Measurements from ENCODE around the gene SHISA7. TPM values are rescaled to one million over a fixed set of nuclear protein-coding genes. Genes with fewer than 3 reads are reported as not detected.

SHISA7 gene
- total RNA-seq = not detected

- ATAC-seq (no peak), DNase-seq (no peak)
- no peak within 1 kb of the TSS for H3K4me3 Mint-ChIP-seq
- H3K36me3 Mint-ChIP-seq (ENCODE audit: low read depth) = peaks cover 3% of the 10 kb centered on the region
- H3K4me1 Mint-ChIP-seq (ENCODE audit: low read depth) = peaks cover 12% of the 10 kb centered on the region
- no peaks in the 10 kb centered on the region for H3K9me3 Mint-ChIP-seq (ENCODE audit: insufficient read depth)
- CTCF ChIA-PET = no interaction called here
- H3K27ac Mint-ChIP-seq = peak within 1 kb of the TSS; percentile 52
- H3K27me3 Mint-ChIP-seq (ENCODE audit: low read depth) = peaks cover 56% of the 10 kb centered on the region
- POLR2A ChIA-PET = interaction anchor here (0.9 kb wide), 1 partner anchor 36 kb away, joined by 3 read pairs; no protein-coding TSS in a partner anchor
These were observed at the start of gene SHISA7 for GRCh38 chr19:55443045-55443823. SHISA7 (minus strand) TSS chr19:55443300; CDS start chr19:55442863, 437 bp downstream.

- no peak for DNase-seq
- no peaks in the 10 kb centered on the region for H3K27me3 Mint-ChIP-seq (ENCODE audit: low read depth)
- POLR2A ChIA-PET = interaction anchor here (0.6 kb wide), 1 partner anchor 212 kb away, joined by 3 read pairs; no protein-coding TSS in a partner anchor
- no peak overlapping the region for H3K27ac Mint-ChIP-seq
- H3K9me3 Mint-ChIP-seq (ENCODE audit: insufficient read depth) = no peaks in the 10 kb centered on the region
- no peak overlapping the region for H3K4me3 Mint-ChIP-seq
- CTCF ChIA-PET = interaction anchor here (5.6 kb wide), 1 partner anchor 12 kb away, joined by 39 read pairs; no protein-coding TSS in a partner anchor
- H3K36me3 Mint-ChIP-seq (ENCODE audit: low read depth) = no peaks in the 10 kb centered on the region
- no peak for ATAC-seq
- H3K4me1 Mint-ChIP-seq (ENCODE audit: low read depth) = peaks cover 2% of the 10 kb centered on the region
These were observed 49.4 kb upstream of the SHISA7 start for GRCh38 chr19:55492362-55492944.

GRCh38 chr19:55491546-55492360 is 48.7 kb upstream of the SHISA7 start:
- Mint-ChIP-seq H3K27me3 (ENCODE audit: low read depth) (no peaks in the 10 kb centered on the region), H3K27ac (no peak overlapping the region), H3K4me1 (ENCODE audit: low read depth) (peaks cover 7% of the 10 kb centered on the region), H3K4me3 (no peak overlapping the region), H3K9me3 (ENCODE audit: insufficient read depth) (no peaks in the 10 kb centered on the region), H3K36me3 (ENCODE audit: low read depth) (no peaks in the 10 kb centered on the region)
- ChIA-PET CTCF (interaction anchor here (5.6 kb wide), 1 partner anchor 13 kb away, joined by 39 read pairs; no protein-coding TSS in a partner anchor), POLR2A (no interaction called here)
- no peak for DNase-seq
- no peak for ATAC-seq

- H3K4me1 Mint-ChIP-seq (ENCODE audit: low read depth) = peaks cover 11% of the 10 kb centered on the region
- POLR2A ChIA-PET = no interaction called here
- CTCF ChIA-PET = interaction anchor here (5.6 kb wide), 1 partner anchor 14 kb away, joined by 39 read pairs; no protein-coding TSS in a partner anchor
- no peak overlapping the region for H3K4me3 Mint-ChIP-seq
- no peak for DNase-seq
- no peaks in the 10 kb centered on the region for H3K9me3 Mint-ChIP-seq (ENCODE audit: insufficient read depth)
- H3K27ac Mint-ChIP-seq = no peak overlapping the region
- H3K27me3 Mint-ChIP-seq (ENCODE audit: low read depth) = no peaks in the 10 kb centered on the region
- no peak for ATAC-seq
- H3K36me3 Mint-ChIP-seq (ENCODE audit: low read depth) = no peaks in the 10 kb centered on the region
These were observed 47.7 kb upstream of the SHISA7 start for GRCh38 chr19:55490478-55491432.

GRCh38 chr19:55489711-55490477 is 46.8 kb upstream of the SHISA7 start:
- ATAC-seq = no peak
- CTCF ChIA-PET = interaction anchor here (1.3 kb wide), 1 partner anchor 14 kb away, joined by 6 read pairs; no protein-coding TSS in a partner anchor
- Mint-ChIP-seq H3K27me3 (ENCODE audit: low read depth) (no peaks in the 10 kb centered on the region), H3K9me3 (ENCODE audit: insufficient read depth) (no peaks in the 10 kb centered on the region), H3K4me3 (no peak overlapping the region), H3K36me3 (ENCODE audit: low read depth) (no peaks in the 10 kb centered on the region), H3K4me1 (ENCODE audit: low read depth) (peaks cover 13% of the 10 kb centered on the region), H3K27ac (no peak overlapping the region)
- DNase-seq = no peak
- POLR2A ChIA-PET = no interaction called here

- ChIA-PET CTCF (interaction anchor here (1.3 kb wide), 1 partner anchor 15 kb away, joined by 6 read pairs; no protein-coding TSS in a partner anchor), POLR2A (no interaction called here)
- H3K27me3 Mint-ChIP-seq (ENCODE audit: low read depth) = no peaks in the 10 kb centered on the region
- no peak overlapping the region for H3K27ac Mint-ChIP-seq
- DNase-seq (no peak), ATAC-seq (no peak)
- no peak overlapping the region for H3K4me3 Mint-ChIP-seq
- no peaks in the 10 kb centered on the region for H3K36me3 Mint-ChIP-seq (ENCODE audit: low read depth)
- no peaks in the 10 kb centered on the region for H3K9me3 Mint-ChIP-seq (ENCODE audit: insufficient read depth)
- H3K4me1 Mint-ChIP-seq (ENCODE audit: low read depth) = peaks cover 13% of the 10 kb centered on the region
These were observed 46.0 kb upstream of the SHISA7 start for GRCh38 chr19:55488986-55489710.

GRCh38 chr19:55487924-55488687 is 45.0 kb upstream of the SHISA7 start, which contains the start of gene SSC5D:
SSC5D (plus strand) TSS chr19:55488436; CDS start chr19:55488590, 154 bp downstream.
- Mint-ChIP-seq H3K4me3 (peak within 1 kb of the TSS; percentile 8), H3K9me3 (ENCODE audit: insufficient read depth) (no peaks in the 10 kb centered on the region), H3K36me3 (ENCODE audit: low read depth) (no peaks in the 10 kb centered on the region), H3K27me3 (ENCODE audit: low read depth) (no peaks in the 10 kb centered on the region), H3K4me1 (ENCODE audit: low read depth) (peaks cover 13% of the 10 kb centered on the region), H3K27ac (peak within 1 kb of the TSS; percentile 46)
- no peak for DNase-seq
- CTCF ChIA-PET = interaction anchor here (2.8 kb wide), 1 partner anchor 16 kb away, joined by 14 read pairs; no protein-coding TSS in a partner anchor
- POLR2A ChIA-PET = interaction anchor here (0.9 kb wide), 1 partner anchor 17 kb away, joined by 4 read pairs; no protein-coding TSS in a partner anchor
- ATAC-seq = no peak

- CTCF ChIA-PET = interaction anchor here (2.8 kb wide), 1 partner anchor 17 kb away, joined by 14 read pairs; no protein-coding TSS in a partner anchor
- POLR2A ChIA-PET = interaction anchor here (0.9 kb wide), 1 partner anchor 16 kb away, joined by 4 read pairs; no protein-coding TSS in a partner anchor
- Mint-ChIP-seq H3K27me3 (ENCODE audit: low read depth) (no peaks in the 10 kb centered on the region), H3K4me3 (peak overlapping the region; percentile 8), H3K27ac (peak overlapping the region; percentile 46), H3K9me3 (ENCODE audit: insufficient read depth) (no peaks in the 10 kb centered on the region), H3K36me3 (ENCODE audit: low read depth) (no peaks in the 10 kb centered on the region), H3K4me1 (ENCODE audit: low read depth) (peaks cover 13% of the 10 kb centered on the region)
- DNase-seq = peak; percentile 33
- ATAC-seq = no peak
These were observed 44.1 kb upstream of the SHISA7 start for GRCh38 chr19:55486971-55487923.

Data from activated CD8-positive, alpha-beta T cell treated with anti-CD3 and anti-CD28 coated beads, Interleukin-2, amount 10 ng/mL, durations not matched to agents 7 days and 5 days (primary cell).